ENCODE measurements around the gene SEMA5A. TPM values are rescaled to one million over a fixed set of nuclear protein-coding genes. Genes with fewer than 3 reads are reported as not detected.

Gene SEMA5A
- total RNA-seq, 1 donor from 2014 or later, result 189 TPM

DNA sequence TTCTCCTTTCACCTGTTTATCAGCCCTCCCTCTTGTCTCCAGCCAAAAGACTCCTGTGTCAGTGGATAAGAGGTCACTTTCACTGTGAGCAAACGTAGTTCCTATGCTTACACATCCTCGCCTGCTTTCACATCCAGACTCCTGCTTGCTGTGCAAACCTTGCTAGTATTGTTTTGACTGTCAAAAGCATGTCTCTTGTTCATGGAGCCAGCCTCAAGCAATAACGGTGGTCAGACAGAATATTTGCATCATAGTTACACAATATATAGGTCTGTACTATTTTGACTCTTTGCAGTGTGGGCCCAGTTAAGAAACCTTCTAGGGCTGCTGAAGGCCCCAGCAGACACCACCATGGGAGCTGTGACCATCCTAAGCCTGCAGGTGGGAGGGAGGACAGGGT lies 420.0 kb downstream of the SEMA5A start:
- H3K4me3 Mint-ChIP-seq (ENCODE audit: unreplicated experiment), result no peak overlapping the region
- no peaks in the 10 kb centered on the region for H3K9me3 Mint-ChIP-seq (ENCODE audit: unreplicated experiment)
- H3K4me1 Mint-ChIP-seq (ENCODE audit: unreplicated experiment), result peaks cover 15% of the 10 kb centered on the region
- peak overlapping the region; percentile 58 for H3K27ac Mint-ChIP-seq (ENCODE audit: unreplicated experiment)
- peaks cover 47% of the 10 kb centered on the region for H3K36me3 Mint-ChIP-seq (ENCODE audit: unreplicated experiment)
- TF ChIP-seq, protein P1, sequence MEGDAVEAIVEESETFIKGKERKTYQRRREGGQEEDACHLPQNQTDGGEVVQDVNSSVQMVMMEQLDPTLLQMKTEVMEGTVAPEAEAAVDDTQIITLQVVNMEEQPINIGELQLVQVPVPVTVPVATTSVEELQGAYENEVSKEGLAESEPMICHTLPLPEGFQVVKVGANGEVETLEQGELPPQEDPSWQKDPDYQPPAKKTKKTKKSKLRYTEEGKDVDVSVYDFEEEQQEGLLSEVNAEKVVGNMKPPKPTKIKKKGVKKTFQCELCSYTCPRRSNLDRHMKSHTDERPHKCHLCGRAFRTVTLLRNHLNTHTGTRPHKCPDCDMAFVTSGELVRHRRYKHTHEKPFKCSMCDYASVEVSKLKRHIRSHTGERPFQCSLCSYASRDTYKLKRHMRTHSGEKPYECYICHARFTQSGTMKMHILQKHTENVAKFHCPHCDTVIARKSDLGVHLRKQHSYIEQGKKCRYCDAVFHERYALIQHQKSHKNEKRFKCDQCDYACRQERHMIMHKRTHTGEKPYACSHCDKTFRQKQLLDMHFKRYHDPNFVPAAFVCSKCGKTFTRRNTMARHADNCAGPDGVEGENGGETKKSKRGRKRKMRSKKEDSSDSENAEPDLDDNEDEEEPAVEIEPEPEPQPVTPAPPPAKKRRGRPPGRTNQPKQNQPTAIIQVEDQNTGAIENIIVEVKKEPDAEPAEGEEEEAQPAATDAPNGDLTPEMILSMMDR (IDR thresholded peaks at IDR 0.05), result no peak
- no peaks in the 10 kb centered on the region for H3K27me3 Mint-ChIP-seq (ENCODE audit: unreplicated experiment)
- DNase-seq (ENCODE audit: extremely low spot score, unreplicated experiment), result no peak

DNA sequence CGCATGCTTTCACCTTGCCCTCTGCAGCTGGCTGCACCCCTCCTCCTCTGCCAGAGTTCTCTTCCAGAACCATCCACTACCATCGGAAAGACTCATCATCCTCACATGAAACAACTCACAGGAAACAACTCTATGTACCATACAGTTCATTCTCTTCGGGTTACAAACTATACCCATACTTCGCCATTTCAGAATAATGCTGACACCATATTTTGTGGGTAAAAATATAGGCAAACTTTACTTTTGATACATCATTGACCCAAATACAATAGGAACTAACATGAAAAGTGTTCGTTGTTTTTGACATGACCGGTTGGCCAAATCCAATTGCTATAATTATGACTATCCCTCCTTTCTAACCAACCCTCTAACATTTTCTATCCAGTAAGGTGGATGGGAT lies 421.0 kb downstream of the SEMA5A start:
- peaks cover 15% of the 10 kb centered on the region for H3K4me1 Mint-ChIP-seq (ENCODE audit: unreplicated experiment)
- no peak overlapping the region for H3K27ac Mint-ChIP-seq (ENCODE audit: unreplicated experiment)
- H3K4me3 Mint-ChIP-seq (ENCODE audit: unreplicated experiment), result no peak overlapping the region
- TF ChIP-seq, protein P1 (IDR thresholded peaks at IDR 0.05), result no peak
- peaks cover 45% of the 10 kb centered on the region for H3K36me3 Mint-ChIP-seq (ENCODE audit: unreplicated experiment)
- H3K9me3 Mint-ChIP-seq (ENCODE audit: unreplicated experiment), result no peaks in the 10 kb centered on the region
- no peaks in the 10 kb centered on the region for H3K27me3 Mint-ChIP-seq (ENCODE audit: unreplicated experiment)
- DNase-seq (ENCODE audit: extremely low spot score, unreplicated experiment), result no peak

DNA sequence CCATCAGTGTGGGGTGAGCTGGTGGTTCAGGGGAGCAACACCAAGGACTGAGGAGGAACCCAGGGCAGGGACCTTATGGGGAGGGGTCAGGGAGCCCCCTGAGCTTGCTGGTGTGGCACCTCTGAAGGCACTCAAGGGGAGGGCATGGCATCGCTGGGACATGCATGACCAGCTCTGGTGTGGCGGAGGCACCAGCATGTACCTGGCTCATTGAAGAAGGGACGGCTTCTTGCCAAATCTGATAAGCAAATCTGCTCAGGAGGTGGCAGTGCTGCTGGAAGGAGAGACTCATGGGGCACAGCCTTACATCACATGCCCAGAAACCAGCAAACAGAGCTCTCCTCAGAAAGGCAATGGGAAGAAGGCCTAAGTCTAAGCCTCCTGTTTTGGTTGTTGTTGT lies 421.8 kb downstream of the SEMA5A start:
- H3K9me3 Mint-ChIP-seq (ENCODE audit: unreplicated experiment), result no peaks in the 10 kb centered on the region
- DNase-seq (ENCODE audit: extremely low spot score, unreplicated experiment), result no peak
- H3K27me3 Mint-ChIP-seq (ENCODE audit: unreplicated experiment), result no peaks in the 10 kb centered on the region
- H3K4me3 Mint-ChIP-seq (ENCODE audit: unreplicated experiment), result no peak overlapping the region
- H3K4me1 Mint-ChIP-seq (ENCODE audit: unreplicated experiment), result peaks cover 15% of the 10 kb centered on the region
- H3K36me3 Mint-ChIP-seq (ENCODE audit: unreplicated experiment), result peaks cover 43% of the 10 kb centered on the region
- TF ChIP-seq, protein P1 (IDR thresholded peaks at IDR 0.05), result no peak
- no peak overlapping the region for H3K27ac Mint-ChIP-seq (ENCODE audit: unreplicated experiment)

DNA sequence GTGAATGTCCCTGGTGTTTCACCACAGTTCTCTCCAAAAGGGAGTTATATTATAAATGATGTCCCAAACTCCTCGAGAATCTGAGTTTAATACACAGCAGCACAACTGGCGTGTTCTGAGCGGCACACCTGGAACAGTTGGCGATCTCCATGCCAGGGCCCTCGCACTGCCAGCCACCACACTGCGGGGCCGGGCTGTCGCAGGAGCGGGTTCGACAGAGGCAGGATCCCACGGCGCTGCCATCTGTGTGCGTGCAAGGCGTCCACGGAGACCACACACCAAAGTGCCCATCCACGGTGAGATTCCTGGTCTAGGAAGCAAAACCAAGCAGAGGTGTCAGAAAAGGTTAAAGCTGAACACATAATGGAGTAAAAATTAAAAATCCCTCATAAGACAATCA lies 423.3 kb downstream of the SEMA5A start:
- peaks cover 18% of the 10 kb centered on the region for H3K4me1 Mint-ChIP-seq (ENCODE audit: unreplicated experiment)
- DNase-seq (ENCODE audit: extremely low spot score, unreplicated experiment), result no peak
- H3K9me3 Mint-ChIP-seq (ENCODE audit: unreplicated experiment), result no peaks in the 10 kb centered on the region
- no peak overlapping the region for H3K4me3 Mint-ChIP-seq (ENCODE audit: unreplicated experiment)
- H3K27me3 Mint-ChIP-seq (ENCODE audit: unreplicated experiment), result no peaks in the 10 kb centered on the region
- peaks cover 46% of the 10 kb centered on the region for H3K36me3 Mint-ChIP-seq (ENCODE audit: unreplicated experiment)
- no peak overlapping the region for H3K27ac Mint-ChIP-seq (ENCODE audit: unreplicated experiment)
- TF ChIP-seq, protein P1 (IDR thresholded peaks at IDR 0.05), result no peak

DNA sequence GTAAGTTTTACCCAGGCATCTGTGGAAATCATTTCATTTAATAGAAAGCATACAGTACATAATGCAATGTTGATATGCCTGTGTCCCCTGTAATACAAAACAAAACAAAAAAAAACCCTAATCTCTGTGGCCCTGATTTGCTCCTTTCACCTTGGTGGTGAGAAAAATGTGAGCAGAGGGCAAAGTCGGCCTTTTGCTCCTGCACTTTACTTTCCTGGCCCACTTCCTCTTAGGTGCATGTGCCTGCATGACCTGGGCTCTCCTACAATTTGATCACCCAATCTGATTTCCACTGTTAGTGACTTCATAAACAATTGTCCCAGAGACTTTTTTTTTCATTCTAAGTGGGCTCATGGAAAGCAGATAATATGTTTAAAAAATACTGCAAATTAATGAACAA lies 424.3 kb downstream of the SEMA5A start:
- peaks cover 50% of the 10 kb centered on the region for H3K36me3 Mint-ChIP-seq (ENCODE audit: unreplicated experiment)
- H3K27ac Mint-ChIP-seq (ENCODE audit: unreplicated experiment), result no peak overlapping the region
- TF ChIP-seq, protein P1 (IDR thresholded peaks at IDR 0.05), result no peak
- H3K4me1 Mint-ChIP-seq (ENCODE audit: unreplicated experiment), result peaks cover 12% of the 10 kb centered on the region
- DNase-seq (ENCODE audit: extremely low spot score, unreplicated experiment), result no peak
- H3K4me3 Mint-ChIP-seq (ENCODE audit: unreplicated experiment), result no peak overlapping the region
- H3K9me3 Mint-ChIP-seq (ENCODE audit: unreplicated experiment), result no peaks in the 10 kb centered on the region
- no peaks in the 10 kb centered on the region for H3K27me3 Mint-ChIP-seq (ENCODE audit: unreplicated experiment)
